DMS153 treated with DMSO at 0.1 percent for 48 hours (cell line): Measurements from ENCODE around the gene MYO5B.

Experiments
- DNase-seq: peaks from one replicate; lab custom pipeline; 2025; ENCODE audit not compliant: unreplicated experiment; lab: John Stamatoyannopoulos, UW

The MYO5B gene

GRCh38 chr18:49976001-49976400 lies 218.9 kb downstream of the MYO5B start:
- DNase-seq, result no peak

- no peak for DNase-seq
Observed at GRCh38 chr18:49974079-49974478, 220.9 kb downstream of the MYO5B start.

DNA sequence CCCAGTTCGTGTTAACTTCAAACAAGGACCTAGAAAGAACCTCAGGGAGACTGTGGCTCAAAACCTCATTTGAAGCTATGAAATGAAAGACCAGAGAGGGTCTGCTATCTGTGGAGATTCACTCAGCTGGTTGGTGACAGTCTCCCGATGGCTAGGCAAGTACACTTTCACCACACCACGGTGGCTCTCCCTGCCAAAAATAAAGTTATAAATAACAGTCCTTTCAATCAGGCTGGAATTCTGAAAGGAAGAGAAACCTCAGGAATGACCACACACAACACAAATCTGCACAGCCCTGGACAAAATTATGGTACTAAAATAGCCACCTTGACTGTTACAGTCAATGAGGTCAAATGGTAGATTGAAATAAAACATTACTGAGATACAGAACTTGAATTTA lies 221.4 kb downstream of the MYO5B start:
- DNase-seq, result no peak

GRCh38 chr18:49972535-49972934 lies 222.4 kb downstream of the MYO5B start:
- no peak for DNase-seq

- DNase-seq, result no peak
Observed at GRCh38 chr18:49971462-49971861, 223.5 kb downstream of the MYO5B start.

DNA sequence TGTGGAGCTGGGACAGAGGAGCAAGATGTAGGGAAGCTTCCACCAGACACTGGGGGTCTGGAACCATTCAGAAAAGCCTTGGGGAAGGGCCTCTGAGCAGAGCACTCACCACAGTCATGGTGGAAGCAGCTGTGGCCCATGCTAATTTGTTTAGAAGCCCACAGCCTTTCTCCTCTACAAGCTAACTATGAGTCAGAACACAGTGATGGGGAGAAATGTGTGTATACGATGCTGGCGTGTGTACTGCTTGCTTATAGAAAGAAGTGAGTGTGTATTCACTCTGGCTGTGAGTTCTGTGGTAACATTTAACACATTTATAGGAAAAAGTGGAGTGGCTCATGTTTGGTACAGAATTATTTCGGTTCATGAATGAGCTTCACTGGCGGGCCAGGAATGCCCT lies 224.6 kb downstream of the MYO5B start:
- no peak for DNase-seq

DNA sequence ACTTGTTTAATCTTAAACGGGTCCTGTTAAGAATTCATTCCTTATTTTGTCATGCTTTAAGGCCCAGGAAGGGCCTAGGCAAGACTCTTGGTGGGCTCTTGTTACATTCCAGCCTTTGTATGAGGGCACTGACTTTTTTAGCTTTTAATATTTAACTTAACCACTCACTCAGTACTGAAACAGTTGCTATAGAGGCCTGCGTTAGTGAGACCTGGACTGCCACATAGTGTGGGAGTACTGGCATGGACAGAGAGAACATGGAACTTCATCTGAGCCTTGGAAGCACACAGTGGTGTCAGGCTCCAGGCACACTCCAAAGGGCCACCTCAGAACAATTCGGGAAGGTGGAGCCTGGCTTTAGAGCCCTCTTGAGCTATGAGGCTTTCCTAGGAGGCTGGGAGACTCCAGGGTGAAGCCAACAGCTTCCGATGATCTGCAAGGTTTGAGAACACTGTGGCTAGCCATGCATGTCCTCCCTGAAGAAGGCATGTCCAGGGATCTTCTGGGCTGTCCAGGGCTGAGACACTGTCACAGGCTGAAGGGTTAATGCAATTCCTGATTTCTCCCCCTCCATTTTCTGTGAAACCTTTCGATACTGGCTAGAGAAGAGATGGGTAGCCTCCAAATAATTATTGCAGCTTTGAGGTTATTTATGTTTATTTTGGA lies 226.2 kb downstream of the MYO5B start:
- DNase-seq, result no peak

DNA sequence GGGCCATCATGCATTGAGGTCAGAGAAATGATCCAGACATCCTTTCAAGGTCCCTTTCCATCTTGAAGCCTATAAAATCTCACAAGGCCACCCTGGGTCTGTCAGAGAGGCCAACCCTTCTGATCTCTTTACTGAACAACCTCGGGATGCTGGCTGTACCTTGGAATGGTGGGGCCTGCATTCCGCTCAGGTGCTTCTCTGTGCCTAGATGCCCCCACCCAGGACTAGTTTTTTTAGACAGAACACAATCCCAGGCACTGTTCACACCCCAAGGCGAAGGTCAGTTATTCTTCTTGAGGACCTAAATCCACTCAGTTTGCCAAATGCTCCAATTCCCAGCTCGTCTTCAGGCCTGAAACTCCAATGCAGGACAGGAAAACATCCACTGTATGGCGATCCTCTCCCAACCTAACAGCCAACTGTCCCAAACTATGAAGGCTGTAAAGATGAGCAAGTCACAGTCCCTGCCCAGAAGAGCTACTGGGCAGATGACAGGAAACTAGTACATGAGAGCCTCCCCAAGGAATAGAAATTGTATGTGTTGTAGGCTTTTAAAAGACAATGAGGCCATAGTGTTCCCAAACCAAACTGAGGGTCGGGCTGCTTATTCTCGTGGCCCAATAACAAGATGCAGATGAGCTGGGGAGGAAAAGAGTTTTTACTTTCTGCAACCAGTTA lies 227.2 kb downstream of the MYO5B start:
- no peak for DNase-seq

GRCh38 chr18:49967171-49967570 lies 227.8 kb downstream of the MYO5B start:
- DNase-seq, result no peak

GRCh38 chr18:49966090-49966489 lies 228.9 kb downstream of the MYO5B start:
- DNase-seq, result no peak

GRCh38 chr18:49963217-49963616 lies 231.7 kb downstream of the MYO5B start:
- DNase-seq, result no peak

- DNase-seq, result no peak
Observed at GRCh38 chr18:49961271-49961670, 233.7 kb downstream of the MYO5B start.

GRCh38 chr18:49960376-49960775 lies 234.6 kb downstream of the MYO5B start:
- DNase-seq, result no peak

GRCh38 chr18:49959176-49959575 lies 235.8 kb downstream of the MYO5B start:
- no peak for DNase-seq

GRCh38 chr18:49955263-49955662 lies 239.7 kb downstream of the MYO5B start:
- DNase-seq, result no peak

- DNase-seq, result no peak
Observed at GRCh38 chr18:49953391-49953790, 241.6 kb downstream of the MYO5B start.

DNA sequence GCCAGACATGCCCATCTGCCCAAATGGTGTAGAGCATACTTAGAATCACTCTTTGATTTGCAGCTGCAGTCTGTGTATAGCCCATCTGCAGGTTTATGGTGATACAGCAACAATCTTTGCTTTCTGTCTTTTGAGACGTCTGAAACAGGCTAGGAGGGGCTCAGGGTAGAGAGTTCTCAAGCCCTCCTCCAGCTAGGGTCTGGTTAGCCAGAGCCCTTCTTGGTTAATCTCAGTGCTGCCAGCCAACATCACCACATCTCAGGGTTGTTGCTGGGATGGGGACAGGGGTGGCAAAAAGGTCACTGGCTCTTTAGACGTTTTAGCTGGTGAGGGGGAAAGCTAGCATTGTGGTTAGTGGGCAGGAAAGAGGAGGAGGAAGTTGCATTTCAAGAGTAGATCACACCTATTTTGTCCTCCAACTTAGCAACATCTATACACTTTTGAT lies 245.0 kb downstream of the MYO5B start:
- DNase-seq, result no peak

DNA sequence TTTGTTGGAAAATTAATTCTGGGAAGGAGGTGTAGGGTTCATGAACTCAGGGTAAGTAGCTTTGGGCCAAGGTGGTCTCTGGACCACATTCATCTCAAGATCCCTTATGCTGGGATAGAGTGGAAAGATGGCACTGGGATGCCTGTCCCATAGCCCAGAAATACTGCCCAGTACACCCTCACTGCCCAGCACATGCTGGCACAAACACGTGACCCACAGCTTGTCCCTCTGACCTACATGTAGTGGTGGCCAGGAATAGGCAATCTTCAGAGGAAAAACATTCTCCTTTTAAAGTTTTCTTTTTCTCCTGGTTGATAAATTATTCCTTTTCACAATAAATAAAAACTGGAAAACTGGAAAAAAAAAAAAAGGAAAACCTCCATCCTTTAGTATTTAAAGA lies 246.0 kb downstream of the MYO5B start:
- no peak for DNase-seq

- no peak for DNase-seq
Observed at GRCh38 chr18:49944663-49945062, 250.3 kb downstream of the MYO5B start.

DNA sequence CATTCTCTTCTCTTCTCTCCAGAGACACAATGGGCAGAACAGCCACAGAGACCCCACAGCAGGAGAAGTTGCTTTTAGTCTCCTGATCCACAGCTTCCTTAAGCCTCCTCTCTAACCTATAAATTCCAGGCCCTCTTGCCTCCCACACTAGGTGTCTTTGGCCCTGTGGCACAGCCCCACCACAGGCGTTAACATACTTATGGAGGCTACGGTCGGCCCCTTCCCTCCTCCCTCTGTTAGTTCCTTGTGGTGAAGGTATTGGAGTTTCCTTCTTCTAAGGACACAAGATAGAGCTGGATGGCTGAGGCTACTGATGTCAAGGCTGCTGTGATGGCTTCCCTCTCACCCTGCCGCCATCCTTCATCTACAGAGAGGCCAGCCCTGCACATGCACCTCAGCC lies 258.1 kb downstream of the MYO5B start:
- DNase-seq, result no peak

DNA sequence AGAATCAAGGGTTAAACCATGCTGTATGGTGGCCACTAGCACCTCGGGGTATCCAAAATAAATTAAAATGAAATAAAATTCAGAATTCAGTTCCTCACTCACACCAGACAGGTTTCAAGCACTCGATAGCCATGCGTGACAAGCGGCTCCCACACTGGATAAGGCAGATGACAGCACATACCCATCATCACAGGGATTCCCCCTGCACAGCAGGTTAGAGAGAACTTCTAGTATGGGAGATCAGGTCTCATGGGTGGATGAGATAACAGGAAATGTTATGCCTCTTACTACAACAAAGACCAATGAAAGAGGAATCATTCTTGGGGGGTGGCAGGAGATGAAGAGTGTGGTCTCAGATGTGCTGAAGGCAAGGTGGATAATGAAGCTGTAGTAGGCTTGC lies 259.7 kb downstream of the MYO5B start:
- DNase-seq, result no peak

DNA sequence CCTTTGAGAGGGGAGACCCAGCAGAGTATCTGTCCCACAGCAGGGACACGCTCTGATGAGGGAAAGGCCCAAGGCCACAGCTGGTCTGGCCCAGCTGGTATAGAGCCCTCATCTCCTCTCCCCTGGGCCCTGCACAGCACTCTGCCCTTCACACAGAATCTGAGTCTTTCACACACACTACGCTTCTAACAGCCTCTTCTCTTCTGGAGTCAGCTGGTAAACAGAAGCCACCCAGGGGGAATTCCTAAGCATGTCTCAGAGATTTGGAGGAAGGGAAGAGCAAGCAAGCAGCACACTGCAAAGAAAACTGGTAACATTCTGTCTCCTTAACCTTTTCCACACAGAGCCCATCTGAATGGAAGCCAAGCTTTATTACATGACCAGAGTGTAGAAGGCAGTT lies 260.5 kb downstream of the MYO5B start:
- no peak for DNase-seq
